Epithelial cell of esophagus (primary cell): ENCODE results near the gene INPP5B.

Source experiments
- DNase-seq: peaks from one replicate; pipeline ENCODE4 v3.0.0; 2010; ENCODE audit warnings: low read depth
- H3K4me3 ChIP-seq: 2 replicates; pipeline ENCODE4 v1.5.1; 2011; ENCODE audit warnings: mild to moderate bottlenecking, low read length, control low read depth
- CTCF ChIP-seq: IDR thresholded peaks from 2 replicates; pipeline ENCODE4 v1.5.1; 2011; ENCODE audit warnings: low read depth, mild to moderate bottlenecking, low read length, control low read depth, inconsistent platforms; ENCODE audit not compliant: insufficient read depth; ENCODE audit errors: missing control alignments

The INPP5B gene

DNA sequence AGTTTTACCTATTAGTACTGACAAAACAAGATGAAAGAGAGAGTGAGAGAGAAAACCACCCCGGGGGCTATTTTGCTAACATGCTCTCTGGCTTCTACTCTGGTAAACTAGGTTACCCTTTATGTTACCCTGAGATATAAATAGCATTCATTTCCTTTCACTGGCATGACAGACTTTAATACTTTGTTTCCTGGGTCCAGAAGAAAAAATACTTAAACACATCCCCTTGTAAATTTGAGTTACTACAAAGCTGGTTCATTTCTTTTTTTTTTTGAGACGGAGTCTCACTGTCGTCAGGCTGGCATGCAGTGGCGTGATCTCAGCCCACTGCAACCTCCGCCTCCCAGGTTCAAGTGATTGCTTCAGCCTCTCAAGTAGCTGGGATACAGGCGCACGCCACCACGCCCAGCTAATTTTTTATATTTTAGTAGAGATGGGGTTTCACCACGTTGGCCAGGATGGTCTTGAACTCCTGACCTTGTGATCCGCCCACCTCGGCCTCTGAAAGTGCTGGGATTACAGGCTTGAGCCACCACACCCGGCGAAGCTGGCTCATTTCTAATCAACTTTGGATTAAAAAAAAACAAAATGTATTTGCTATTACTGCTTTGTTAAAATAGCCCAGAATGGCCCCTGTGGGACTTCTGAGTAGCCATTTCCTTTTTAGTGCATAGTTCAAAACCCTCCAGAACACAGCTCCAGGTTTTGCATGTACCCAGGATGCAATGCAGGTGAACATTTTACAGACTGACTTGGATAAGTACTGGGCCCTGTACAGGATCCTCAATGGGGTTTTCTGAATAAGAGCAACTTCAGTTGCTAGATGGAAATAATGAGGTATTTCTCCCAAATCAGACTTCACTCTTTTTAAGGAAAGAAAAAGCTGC lies 20.6 kb downstream of the INPP5B start:
- H3K4me3 ChIP-seq = no peak overlapping the region
- DNase-seq = no peak
- TF ChIP-seq CTCF = no peak

GRCh38 chr1:37925316-37925715 lies 21.5 kb downstream of the INPP5B start:
- no peak for TF ChIP-seq CTCF
- no peak overlapping the region for H3K4me3 ChIP-seq
- DNase-seq = no peak

DNA sequence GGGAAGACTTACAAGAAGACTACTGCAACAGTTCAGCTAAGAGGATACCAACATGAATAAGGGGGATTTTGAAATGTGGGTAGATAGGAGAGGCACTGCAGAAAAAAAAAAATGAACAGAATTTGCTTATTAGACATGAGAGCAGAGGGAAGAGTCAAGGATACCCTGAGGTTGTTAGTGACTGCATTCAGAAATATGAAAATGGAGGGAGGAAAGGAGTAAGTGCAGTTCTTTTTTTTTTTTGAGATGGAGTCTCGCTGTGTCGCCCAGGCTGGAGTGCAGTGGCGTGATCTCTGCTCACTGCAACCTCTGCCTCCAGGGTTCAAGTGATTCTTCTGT lies 23.3 kb downstream of the INPP5B start:
- DNase-seq = no peak
- TF ChIP-seq CTCF = no peak
- no peak overlapping the region for H3K4me3 ChIP-seq

DNA sequence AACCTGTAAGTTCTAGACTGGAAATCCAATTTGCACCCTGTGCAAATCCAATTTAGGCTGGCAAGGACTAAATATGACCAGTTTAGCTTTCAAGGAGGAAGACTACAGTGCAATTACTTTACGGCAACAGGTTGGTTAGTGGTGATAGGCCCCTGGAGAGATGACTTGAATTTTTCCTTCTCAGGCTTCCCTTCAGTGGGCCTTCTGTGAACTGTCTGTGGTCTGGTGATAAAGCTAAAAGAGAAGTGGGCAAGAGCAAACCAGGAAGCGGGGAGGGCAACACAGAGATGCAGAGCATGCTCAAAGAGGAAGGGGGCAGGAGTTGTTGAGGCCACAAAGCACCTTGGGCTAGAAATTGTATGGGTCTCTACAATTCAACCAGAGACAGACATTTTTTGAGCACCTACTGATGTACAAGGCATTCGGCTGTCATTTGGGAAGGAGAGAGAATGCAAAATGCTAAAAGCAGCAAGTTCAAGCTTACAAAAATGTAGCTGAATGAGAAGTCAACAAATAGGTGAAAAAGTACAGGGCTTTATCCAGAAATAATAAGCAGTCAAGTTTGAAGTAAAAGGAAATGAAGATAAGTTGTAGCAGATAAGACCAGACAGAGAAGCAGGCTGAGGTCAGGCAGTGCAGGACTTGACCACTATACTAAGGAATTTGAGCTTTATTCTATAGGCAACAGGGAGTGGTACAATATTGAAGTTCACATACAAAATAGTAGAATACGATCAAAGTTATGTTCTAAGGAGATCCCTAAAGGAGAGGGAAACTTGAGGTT lies 23.9 kb downstream of the INPP5B start:
- no peak for DNase-seq
- no peak for TF ChIP-seq CTCF
- no peak overlapping the region for H3K4me3 ChIP-seq

- H3K4me3 ChIP-seq = no peak overlapping the region
- TF ChIP-seq CTCF = peak; percentile 44
- DNase-seq = peak; percentile 51
Observed at GRCh38 chr1:37919277-37919676, 27.6 kb downstream of the INPP5B start.

GRCh38 chr1:37915476-37916093 lies 31.3 kb downstream of the INPP5B start:
- TF ChIP-seq CTCF = no peak
- no peak overlapping the region for H3K4me3 ChIP-seq
- DNase-seq = no peak
